ENCODE results near the gene FADS2. TPM values are rescaled to one million over a fixed set of nuclear protein-coding genes. Genes with fewer than 3 reads are reported as not detected.

Gene FADS2
- total and polyA plus RNA-seq, 2 of the 13 experiments (the other 11 are each of a cell fraction or from before 2014, with no cell fraction given) = 90.1 to 124 TPM

- no peak for TF ChIP-seq ZNF556 (CRISPR knock-in tag; IDR thresholded peaks at IDR 0.05; ENCODE audit: borderline replicate concordance)
- peak; percentile 18; the same call in 1 of the 2 replicates for TF ChIP-seq RXRB (CRISPR knock-in tag; IDR thresholded peaks at IDR 0.05; ENCODE audit: borderline replicate concordance)
- TF ChIP-seq ZMAT5 (CRISPR knock-in tag; IDR thresholded peaks at IDR 0.05; ENCODE audit: borderline replicate concordance, low read depth) = no peak
- no peak for TF ChIP-seq MAFG (CRISPR knock-in tag; IDR thresholded peaks at IDR 0.05)
- TF ChIP-seq MIER3 (CRISPR knock-in tag; IDR thresholded peaks at IDR 0.05; ENCODE audit: borderline replicate concordance) = no peak; the same call in 1 of the 2 replicates
- peak; percentile 96 for TF ChIP-seq ZFP36L1 (CRISPR knock-in tag; IDR thresholded peaks at IDR 0.05)
- TF ChIP-seq SETDB1 (CRISPR knock-in tag; IDR thresholded peaks at IDR 0.05; ENCODE audit: borderline replicate concordance) = no peak
- no peak; the same call in 1 of the 2 replicates for TF ChIP-seq FOXP4 (CRISPR knock-in tag; IDR thresholded peaks at IDR 0.05)
- TF ChIP-seq ZNF383 (CRISPR knock-in tag; IDR thresholded peaks at IDR 0.05; ENCODE audit: borderline replicate concordance) = no peak
- peak; percentile 71; the same call in 1 of the 2 replicates for TF ChIP-seq ZNF589 (CRISPR knock-in tag; conservative IDR thresholded peaks at IDR 0.05)
- TF ChIP-seq RNF2 (conservative IDR thresholded peaks at IDR 0.05; ENCODE audit: low read depth) = no peak
- no peak for TF ChIP-seq LRRFIP1 (CRISPR knock-in tag; conservative IDR thresholded peaks at IDR 0.05)
- no peak for TF ChIP-seq CENPBD1 (CRISPR knock-in tag; IDR thresholded peaks at IDR 0.05; ENCODE audit: borderline replicate concordance, low read depth)
- no peak for TF ChIP-seq ZKSCAN5 (CRISPR knock-in tag; IDR thresholded peaks at IDR 0.05)
- no peak for TF ChIP-seq ZNF496 (CRISPR knock-in tag; IDR thresholded peaks at IDR 0.05; ENCODE audit: insufficient replicate concordance)
- TF ChIP-seq PHF21A (CRISPR knock-in tag; IDR thresholded peaks at IDR 0.05) = peak; percentile 31; the same call in 1 of the 2 replicates
- peak; percentile 94 for TF ChIP-seq SP4 (CRISPR knock-in tag; IDR thresholded peaks at IDR 0.05)
- TF ChIP-seq ZNF207 (IDR thresholded peaks at IDR 0.05; ENCODE audit: borderline replicate concordance) = no peak
- peak; percentile 8; the same call in 1 of the 2 replicates for TF ChIP-seq TFAP4 (IDR thresholded peaks at IDR 0.05; ENCODE audit: borderline replicate concordance, low read depth)
- TF ChIP-seq HOXA9 (CRISPR knock-in tag; IDR thresholded peaks at IDR 0.05; ENCODE audit: borderline replicate concordance) = no peak
- no peak; the same call in 1 of the 2 replicates for TF ChIP-seq ZNF572 (CRISPR knock-in tag; IDR thresholded peaks at IDR 0.05)
- no peak for TF ChIP-seq LBX2 (CRISPR knock-in tag; IDR thresholded peaks at IDR 0.05; ENCODE audit: borderline replicate concordance)
These were observed 12.9 kb upstream of the FADS2 start (continued) for GRCh38 chr11:61814958-61815789.

All from HepG2 (cell line).